Islet of Langerhans (tissue), 1 donor: Measurements from ENCODE around the gene UST.

Experiments used
- FAIRE-seq: peaks from one replicate; lab custom pipeline; 2011; peaks lifted over from hg19 to GRCh38; lab: Jason Lieb, UNC

UST gene

GRCh38 chr6:149043476-149044130 is 296.8 kb downstream of the UST start:
- no peak for FAIRE-seq

- FAIRE-seq: no peak
Measured at GRCh38 chr6:149044528-149044927, 297.7 kb downstream of the UST start.

- no peak for FAIRE-seq
Measured at GRCh38 chr6:149045404-149045803, 298.6 kb downstream of the UST start.

- no peak for FAIRE-seq
Measured at GRCh38 chr6:149046164-149046821, 299.5 kb downstream of the UST start.

GRCh38 chr6:149046822-149047246 is 300.0 kb downstream of the UST start:
- no peak for FAIRE-seq

GRCh38 chr6:149049230-149049629 is 302.4 kb downstream of the UST start:
- no peak for FAIRE-seq

GRCh38 chr6:149050160-149050559 is 303.3 kb downstream of the UST start:
- no peak for FAIRE-seq

GRCh38 chr6:149052350-149053106 is 305.7 kb downstream of the UST start:
- no peak for FAIRE-seq

GRCh38 chr6:149053848-149054558 is 307.2 kb downstream of the UST start:
- no peak for FAIRE-seq

GRCh38 chr6:149054559-149055194 is 307.8 kb downstream of the UST start:
- no peak for FAIRE-seq

GRCh38 chr6:149055195-149055899 is 308.5 kb downstream of the UST start:
- FAIRE-seq: no peak

- no peak for FAIRE-seq
Measured at GRCh38 chr6:149056777-149057463, 310.1 kb downstream of the UST start.

- FAIRE-seq: no peak
Measured at GRCh38 chr6:149057464-149057840, 310.6 kb downstream of the UST start.

- FAIRE-seq: no peak
Measured at GRCh38 chr6:149059557-149059956, 312.7 kb downstream of the UST start.

- FAIRE-seq: no peak
Measured at GRCh38 chr6:149060300-149060984, 313.6 kb downstream of the UST start.

- FAIRE-seq: no peak
Measured at GRCh38 chr6:149060985-149061760, 314.3 kb downstream of the UST start.

GRCh38 chr6:149061930-149062329 is 315.1 kb downstream of the UST start:
- FAIRE-seq: no peak

GRCh38 chr6:149062653-149063348 is 316.0 kb downstream of the UST start:
- no peak for FAIRE-seq

GRCh38 chr6:149063468-149063867 is 316.6 kb downstream of the UST start:
- no peak for FAIRE-seq
